ENCODE data around the gene BRD4.

DNA sequence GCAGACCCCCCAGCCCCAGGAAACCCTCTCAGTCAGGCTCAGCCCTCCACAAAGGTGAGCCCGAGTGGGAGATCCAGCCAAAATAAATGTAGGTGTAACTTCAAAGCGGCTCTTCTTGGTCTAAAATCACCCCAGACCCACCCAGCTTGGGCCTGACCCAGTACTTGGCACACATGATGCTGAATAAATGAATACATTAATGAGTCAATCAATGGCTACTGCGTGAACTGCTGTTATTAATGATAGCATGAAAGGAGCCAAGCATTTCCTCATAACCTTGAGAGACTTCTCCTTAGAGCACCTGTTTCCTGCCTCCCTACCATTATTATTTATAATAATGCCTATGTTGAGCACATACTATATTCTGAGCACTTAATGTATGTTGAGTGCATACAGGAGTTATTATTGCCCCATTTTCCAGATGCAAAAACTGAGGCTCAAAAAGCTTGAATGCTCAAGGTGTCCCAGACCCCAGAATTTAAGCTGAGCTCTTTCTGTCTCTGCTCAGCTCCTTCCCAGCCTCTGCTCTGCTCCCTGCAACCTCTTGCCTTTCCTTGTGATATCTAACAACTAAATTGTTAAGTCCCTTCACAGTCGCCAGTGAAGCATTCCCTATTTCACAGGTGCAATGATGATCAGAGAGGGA lies 135.9 kb downstream of the BRD4 start:
- TF ChIP-seq, protein P1, sequence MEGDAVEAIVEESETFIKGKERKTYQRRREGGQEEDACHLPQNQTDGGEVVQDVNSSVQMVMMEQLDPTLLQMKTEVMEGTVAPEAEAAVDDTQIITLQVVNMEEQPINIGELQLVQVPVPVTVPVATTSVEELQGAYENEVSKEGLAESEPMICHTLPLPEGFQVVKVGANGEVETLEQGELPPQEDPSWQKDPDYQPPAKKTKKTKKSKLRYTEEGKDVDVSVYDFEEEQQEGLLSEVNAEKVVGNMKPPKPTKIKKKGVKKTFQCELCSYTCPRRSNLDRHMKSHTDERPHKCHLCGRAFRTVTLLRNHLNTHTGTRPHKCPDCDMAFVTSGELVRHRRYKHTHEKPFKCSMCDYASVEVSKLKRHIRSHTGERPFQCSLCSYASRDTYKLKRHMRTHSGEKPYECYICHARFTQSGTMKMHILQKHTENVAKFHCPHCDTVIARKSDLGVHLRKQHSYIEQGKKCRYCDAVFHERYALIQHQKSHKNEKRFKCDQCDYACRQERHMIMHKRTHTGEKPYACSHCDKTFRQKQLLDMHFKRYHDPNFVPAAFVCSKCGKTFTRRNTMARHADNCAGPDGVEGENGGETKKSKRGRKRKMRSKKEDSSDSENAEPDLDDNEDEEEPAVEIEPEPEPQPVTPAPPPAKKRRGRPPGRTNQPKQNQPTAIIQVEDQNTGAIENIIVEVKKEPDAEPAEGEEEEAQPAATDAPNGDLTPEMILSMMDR (IDR thresholded peaks at IDR 0.05), result no peak
- TF ChIP-seq EP300 (IDR thresholded peaks at IDR 0.05), result no peak
- TF ChIP-seq POLR2A (IDR thresholded peaks at IDR 0.05), result no peak
- TF ChIP-seq POLR2AphosphoS5 (IDR thresholded peaks at IDR 0.05), result no peak

Measured in upper lobe of left lung (tissue), 4 donors.